ENCODE results near the gene TRIM40. TPM values are rescaled to one million over a fixed set of nuclear protein-coding genes. Genes with fewer than 3 reads are reported as not detected.

Gene TRIM40
- total RNA-seq, 5 donors from 2014 or later (not counting 1 experiment from before 2014, with no cell fraction given): not detected

- H3K4me1 Mint-ChIP-seq: no peaks in the 10 kb centered on the region
- H3K4me3 Mint-ChIP-seq: no peak overlapping the region
- no peaks in the 10 kb centered on the region for H3K36me3 ChIP-seq (ENCODE audit: control insufficient read depth in 2 of 2, extremely low read depth in 1 of 2, insufficient read depth in 1 of 2, low read length in 1 of 2)
- no peaks in the 10 kb centered on the region for H3K36me3 Mint-ChIP-seq
- H3K27ac Mint-ChIP-seq: no peak overlapping the region
- no peak overlapping the region for H3K27ac ChIP-seq (ENCODE audit: low read length)
- ChIA-PET CTCF (interaction anchor here in 1 of 2 donors (0.7 kb wide), 1 partner anchor 21 kb away, joined by 3 read pairs; no protein-coding TSS in a partner anchor), POLR2A (no interaction called here)
- peaks cover 41 to 44% of the 10 kb centered on the region in 2 donors for H3K27me3 Mint-ChIP-seq
- 83% methylated on average over 6 of the region's 6 CpGs for WGBS (ENCODE audit: insufficient coverage)
- no peaks in the 10 kb centered on the region for H3K9me3 Mint-ChIP-seq
- peaks cover 0 to 16% of the 10 kb centered on the region in 2 experiments for H3K27me3 ChIP-seq (replicated peaks in 1 of 2; ENCODE audit: control insufficient read depth in 2 of 2, extremely low read depth in 1 of 2, insufficient read depth in 2 of 2, low read length in 1 of 2)
- no peak overlapping the region for H3K4me3 ChIP-seq (ENCODE audit: control insufficient read depth in 1 of 2, extremely low read depth in 1 of 2, low read length in 1 of 2)
- no peak for ATAC-seq (replicated peaks in 1 of 4)
- no peaks in the 10 kb centered on the region for H3K4me1 ChIP-seq (ENCODE audit: control insufficient read depth in 1 of 2, extremely low read depth in 1 of 2, insufficient read depth in 2 of 2, low read length in 2 of 2)
- H3K9me3 ChIP-seq: no peaks in the 10 kb centered on the region
- no peak for DNase-seq
Observed at GRCh38 chr6:30144811-30145210, 8.9 kb downstream of the TRIM40 start.

- Histone ChIP-seq H3K4me3 (ENCODE audit: control insufficient read depth in 1 of 2, extremely low read depth in 1 of 2, low read length in 1 of 2) (no peak overlapping the region), H3K36me3 (ENCODE audit: control insufficient read depth in 2 of 2, extremely low read depth in 1 of 2, insufficient read depth in 1 of 2, low read length in 1 of 2) (no peaks in the 10 kb centered on the region), H3K9me3 (no peaks in the 10 kb centered on the region), H3K27ac (ENCODE audit: low read length) (no peak overlapping the region), H3K4me1 (ENCODE audit: control insufficient read depth in 1 of 2, extremely low read depth in 1 of 2, insufficient read depth in 2 of 2, low read length in 2 of 2) (no peaks in the 10 kb centered on the region), H3K27me3 (replicated peaks in 1 of 2; ENCODE audit: control insufficient read depth in 2 of 2, extremely low read depth in 1 of 2, insufficient read depth in 2 of 2, low read length in 1 of 2) (peaks cover 0 to 15% of the 10 kb centered on the region in 2 experiments)
- CTCF ChIA-PET: no interaction called here
- no peak for DNase-seq
- Mint-ChIP-seq H3K27ac (no peak overlapping the region), H3K27me3 (peaks cover 40 to 47% of the 10 kb centered on the region in 2 donors), H3K9me3 (no peaks in the 10 kb centered on the region), H3K4me1 (no peaks in the 10 kb centered on the region), H3K36me3 (no peaks in the 10 kb centered on the region), H3K4me3 (no peak overlapping the region)
- WGBS (ENCODE audit: insufficient coverage): 77% methylated on average over 7 of the region's 7 CpGs
- POLR2A ChIA-PET: no interaction called here
- no peak for ATAC-seq (replicated peaks in 1 of 4)
Observed at GRCh38 chr6:30145818-30146217, 9.9 kb downstream of the TRIM40 start.

GRCh38 chr6:30147096-30147495 is 11.2 kb downstream of the TRIM40 start:
- WGBS (ENCODE audit: insufficient coverage): 43% methylated on average over 2 of the region's 3 CpGs
- Mint-ChIP-seq H3K36me3 (no peaks in the 10 kb centered on the region), H3K4me1 (peaks cover 0 to 4% (median 4%) of the 10 kb centered on the region in 3 donors), H3K27ac (no peak overlapping the region), H3K27me3 (peaks cover 30 to 43% of the 10 kb centered on the region in 2 donors), H3K4me3 (no peak overlapping the region), H3K9me3 (no peaks in the 10 kb centered on the region)
- Histone ChIP-seq H3K4me1 (ENCODE audit: control insufficient read depth in 1 of 2, extremely low read depth in 1 of 2, insufficient read depth in 2 of 2, low read length in 2 of 2) (no peaks in the 10 kb centered on the region), H3K9me3 (no peaks in the 10 kb centered on the region), H3K4me3 (ENCODE audit: control insufficient read depth in 1 of 2, extremely low read depth in 1 of 2, low read length in 1 of 2) (no peak overlapping the region), H3K27ac (ENCODE audit: low read length) (no peak overlapping the region), H3K27me3 (replicated peaks in 1 of 2; ENCODE audit: control insufficient read depth in 2 of 2, extremely low read depth in 1 of 2, insufficient read depth in 2 of 2, low read length in 1 of 2) (peaks cover 0 to 11% of the 10 kb centered on the region in 2 experiments), H3K36me3 (ENCODE audit: control insufficient read depth in 2 of 2, extremely low read depth in 1 of 2, insufficient read depth in 1 of 2, low read length in 1 of 2) (no peaks in the 10 kb centered on the region)
- ChIA-PET POLR2A (interaction anchor here in 1 of 2 donors (0.5 kb wide), 1 partner anchor 95 kb away, joined by 5 read pairs; no protein-coding TSS in a partner anchor), CTCF (interaction anchor here in 1 of 2 donors (0.7 kb wide), 1 partner anchor 43 kb away, joined by 3 read pairs; no protein-coding TSS in a partner anchor)
- DNase-seq: no peak
- no peak for ATAC-seq (replicated peaks in 1 of 4)

- ATAC-seq (replicated peaks in 1 of 4) (no peak), DNase-seq (no peak)
- no peaks in the 10 kb centered on the region for H3K9me3 ChIP-seq
- CTCF ChIA-PET: no interaction called here
- Mint-ChIP-seq H3K27me3 (peaks cover 31 to 43% of the 10 kb centered on the region in 2 donors), H3K9me3 (no peaks in the 10 kb centered on the region), H3K4me3 (no peak overlapping the region), H3K36me3 (no peaks in the 10 kb centered on the region), H3K27ac (no peak overlapping the region), H3K4me1 (peaks cover 0 to 4% (median 4%) of the 10 kb centered on the region in 3 donors)
- H3K4me1 ChIP-seq (ENCODE audit: control insufficient read depth in 1 of 2, extremely low read depth in 1 of 2, insufficient read depth in 2 of 2, low read length in 2 of 2): no peaks in the 10 kb centered on the region
- H3K27me3 ChIP-seq (replicated peaks in 1 of 2; ENCODE audit: control insufficient read depth in 2 of 2, extremely low read depth in 1 of 2, insufficient read depth in 2 of 2, low read length in 1 of 2): peaks cover 0 to 23% of the 10 kb centered on the region in 2 experiments
- POLR2A ChIA-PET: no interaction called here
- no peak overlapping the region for H3K4me3 ChIP-seq (ENCODE audit: control insufficient read depth in 1 of 2, extremely low read depth in 1 of 2, low read length in 1 of 2)
- H3K27ac ChIP-seq (ENCODE audit: low read length): no peak overlapping the region
- H3K36me3 ChIP-seq (ENCODE audit: control insufficient read depth in 2 of 2, extremely low read depth in 1 of 2, insufficient read depth in 1 of 2, low read length in 1 of 2): no peaks in the 10 kb centered on the region
- WGBS (ENCODE audit: insufficient coverage): no CpG with 5 or more reads among the region's 3 CpGs
Observed at GRCh38 chr6:30149234-30149633, 13.3 kb downstream of the TRIM40 start.

GRCh38 chr6:30149858-30150550 is 14.1 kb downstream of the TRIM40 start:
- Histone ChIP-seq H3K4me1 (ENCODE audit: control insufficient read depth in 1 of 2, extremely low read depth in 1 of 2, insufficient read depth in 2 of 2, low read length in 2 of 2) (no peaks in the 10 kb centered on the region), H3K9me3 (no peaks in the 10 kb centered on the region), H3K27ac (ENCODE audit: low read length) (no peak overlapping the region), H3K27me3 (replicated peaks in 1 of 2; ENCODE audit: control insufficient read depth in 2 of 2, extremely low read depth in 1 of 2, insufficient read depth in 2 of 2, low read length in 1 of 2) (peaks cover 0 to 29% of the 10 kb centered on the region in 2 experiments), H3K36me3 (ENCODE audit: control insufficient read depth in 2 of 2, extremely low read depth in 1 of 2, insufficient read depth in 1 of 2, low read length in 1 of 2) (no peaks in the 10 kb centered on the region), H3K4me3 (ENCODE audit: control insufficient read depth in 1 of 2, extremely low read depth in 1 of 2, low read length in 1 of 2) (no peak overlapping the region)
- DNase-seq (no peak), ATAC-seq (replicated peaks in 1 of 4) (no peak)
- no peak overlapping the region for H3K4me3 Mint-ChIP-seq
- CTCF ChIA-PET: no interaction called here
- POLR2A ChIA-PET: no interaction called here
- peaks cover 29 to 36% of the 10 kb centered on the region in 2 donors for H3K27me3 Mint-ChIP-seq
- no peaks in the 10 kb centered on the region for H3K9me3 Mint-ChIP-seq
- peaks cover 0 to 4% (median 4%) of the 10 kb centered on the region in 3 donors for H3K4me1 Mint-ChIP-seq
- H3K36me3 Mint-ChIP-seq: no peaks in the 10 kb centered on the region
- 56% methylated on average over 5 of the region's 7 CpGs for WGBS (ENCODE audit: insufficient coverage)
- H3K27ac Mint-ChIP-seq: no peak overlapping the region

GRCh38 chr6:30150671-30151395 is 14.9 kb downstream of the TRIM40 start:
- Histone ChIP-seq H3K4me1 (ENCODE audit: control insufficient read depth in 1 of 2, extremely low read depth in 1 of 2, insufficient read depth in 2 of 2, low read length in 2 of 2) (no peaks in the 10 kb centered on the region), H3K27ac (ENCODE audit: low read length) (no peak overlapping the region), H3K36me3 (ENCODE audit: control insufficient read depth in 2 of 2, extremely low read depth in 1 of 2, insufficient read depth in 1 of 2, low read length in 1 of 2) (no peaks in the 10 kb centered on the region), H3K27me3 (replicated peaks in 1 of 2; ENCODE audit: control insufficient read depth in 2 of 2, extremely low read depth in 1 of 2, insufficient read depth in 2 of 2, low read length in 1 of 2) (peaks cover 0 to 31% of the 10 kb centered on the region in 2 experiments), H3K9me3 (no peaks in the 10 kb centered on the region), H3K4me3 (ENCODE audit: control insufficient read depth in 1 of 2, extremely low read depth in 1 of 2, low read length in 1 of 2) (no peak overlapping the region)
- H3K27me3 Mint-ChIP-seq: peaks cover 31 to 36% of the 10 kb centered on the region in 2 donors
- DNase-seq (no peak), ATAC-seq (replicated peaks in 1 of 4) (no peak)
- H3K9me3 Mint-ChIP-seq: no peaks in the 10 kb centered on the region
- WGBS (ENCODE audit: insufficient coverage): 88% methylated on average over 8 of the region's 10 CpGs
- no peaks in the 10 kb centered on the region for H3K36me3 Mint-ChIP-seq
- ChIA-PET POLR2A (no interaction called here), CTCF (no interaction called here)
- no peak overlapping the region for H3K27ac Mint-ChIP-seq
- peaks cover 0 to 4% (median 4%) of the 10 kb centered on the region in 3 donors for H3K4me1 Mint-ChIP-seq
- H3K4me3 Mint-ChIP-seq: no peak overlapping the region

All from T-cell (primary cell).